ENCODE results near the gene UNKL.

- TF ChIP-seq CTCF (tag by site-specific recombination; IDR thresholded peaks at IDR 0.05), result no peak
- TF ChIP-seq ZNF18 (tag by site-specific recombination; IDR thresholded peaks at IDR 0.05), result no peak
- TF ChIP-seq ZNF670 (tag by site-specific recombination; IDR thresholded peaks at IDR 0.05; ENCODE audit: low read depth), result no peak
- TF ChIP-seq ZBTB6 (tag by site-specific recombination; IDR thresholded peaks at IDR 0.05), result no peak
- no peak for TF ChIP-seq REST (tag by site-specific recombination; IDR thresholded peaks at IDR 0.05)
- no peak for TF ChIP-seq PBX3 (CRISPR knock-in tag; IDR thresholded peaks at IDR 0.05)
- TF ChIP-seq ZNF777 (tag by site-specific recombination; IDR thresholded peaks at IDR 0.05; ENCODE audit: borderline replicate concordance), result no peak
- TF ChIP-seq ZNF560 (tag by site-specific recombination; IDR thresholded peaks at IDR 0.05; ENCODE audit: borderline replicate concordance), result no peak
- no peak for TF ChIP-seq ZNF138 (tag by site-specific recombination; IDR thresholded peaks at IDR 0.05; ENCODE audit: borderline replicate concordance)
- no peak for TF ChIP-seq INSM2 (tag by site-specific recombination; IDR thresholded peaks at IDR 0.05)
- no peak for TF ChIP-seq PATZ1 (tag by site-specific recombination; IDR thresholded peaks at IDR 0.05)
Observed at GRCh38 chr16:1314399-1315068, 100.0 kb downstream of the UNKL start.
